Panc1 (cell line): Measurements from ENCODE around the gene PRSS3. TPM values are rescaled to one million over a fixed set of nuclear protein-coding genes. Genes with fewer than 3 reads are reported as not detected.
"Not testable (repeated sequence)": the region's sequence is repeated elsewhere in the genome, so short reads cannot be mapped to it uniquely, and the experiment has no call there.

ENCODE experiments used
- ATAC-seq: fragments of 200-7000 bp; cut with Tn5 transposase; 2 replicates; pipeline ENCODE4 v1.9.1; 2020; ENCODE audit warnings: mild to moderate bottlenecking, moderate library complexity
- BruUV-seq: library from RNA; stranded (reverse); fragments of 400-500 nt; replicated peaks from 2 replicates; lab custom pipeline; 2021; lab: Mats Ljungman, UMichigan
- CTCF ChIA-PET: fragments of 300-600 bp; sonication (Branson Sonifier 250); formaldehyde crosslinking; loops from one replicate; lab custom pipeline; 2022; ENCODE audit warnings: antibody characterized with exemption; lab: Charles Lee
- POLR2A ChIA-PET: fragments of 300-600 bp; sonication (Branson Sonifier 250); formaldehyde crosslinking; loops from one replicate; lab custom pipeline; 2022; ENCODE audit warnings: antibody characterized with exemption; lab: Charles Lee
- DNase-seq: peaks from one replicate; pipeline ENCODE4 v3.0.0-alpha.2; 2010; ENCODE audit warnings: low read depth, low spot score
- H3K27ac ChIP-seq: 2 replicates; pipeline ENCODE4 v1.5.1; 2011; ENCODE audit warnings: mild to moderate bottlenecking, low read length, inconsistent platforms
- H3K27me3 ChIP-seq: fragments of 200-500 bp; sonication (Bioruptor generic); 2 replicates; pipeline ENCODE4 v1.6.0; 2014; ENCODE audit warnings: low read length, inconsistent platforms; ENCODE audit not compliant: control insufficient read depth, insufficient read depth
- H3K36me3 ChIP-seq: fragments of 200-500 bp; sonication (Bioruptor generic); 2 replicates; pipeline ENCODE4 v1.5.1; 2014; ENCODE audit warnings: inconsistent platforms, mild to moderate bottlenecking, low read length, moderate library complexity; ENCODE audit not compliant: control insufficient read depth, insufficient read depth
- H3K4me1 ChIP-seq: 2 replicates; pipeline ENCODE4 v1.5.1; 2011; ENCODE audit warnings: inconsistent platforms, mild to moderate bottlenecking, low read length, moderate library complexity; ENCODE audit not compliant: control insufficient read depth, insufficient read depth
- H3K4me3 ChIP-seq, 2 experiments: 2 replicates each; pipeline ENCODE4 v1.5.1; 2011 to 2012; ENCODE audit warnings: low read depth in 2 of 2, low read length in 2 of 2, mild to moderate bottlenecking in 2 of 2, inconsistent platforms in 1 of 2, moderate library complexity in 1 of 2
- H3K9me3 ChIP-seq: fragments of 200-500 bp; sonication (Bioruptor generic); 2 replicates; pipeline ENCODE4 v1.5.1; 2014; ENCODE audit warnings: low read depth, mild to moderate bottlenecking, inconsistent platforms, low read length, moderate library complexity; ENCODE audit not compliant: control insufficient read depth, insufficient read depth
- POLR2AphosphoS5 ChIP-seq: IDR thresholded peaks from 2 replicates; pipeline ENCODE4 v1.6.1; 2012; ENCODE audit warnings: mild to moderate bottlenecking, low read depth, low read length, moderate library complexity
- SIN3A ChIP-seq: IDR thresholded peaks from 2 replicates; pipeline ENCODE4 v1.6.1; 2012; ENCODE audit warnings: low read depth, mild to moderate bottlenecking, low read length, moderate library complexity, borderline replicate concordance; ENCODE audit not compliant: insufficient read depth
- TCF7L2 ChIP-seq: IDR thresholded peaks from 2 replicates; pipeline ENCODE4 v1.6.1; 2011; ENCODE audit warnings: mild to moderate bottlenecking, low read depth, low read length, inconsistent platforms
- in situ Hi-C: cut with HindIII; loops from 2 replicates; pipeline ENCODE4 v1.10.0; 2016; ENCODE audit warnings: low sequenced_read_pairs, low pct_unique_long_range_greater_than_20kb
- intact Hi-C: fragments of 100-400 bp; cut with micrococcal nuclease; formaldehyde crosslinking; loops from one replicate; pipeline ENCODE4 v1.10.0; 2022; ENCODE audit not compliant: unreplicated experiment
- total RNA-seq: library from RNA; stranded (reverse); gene quantifications from one replicate; pipeline ENCODE4 v1.2.1, GENCODE V29; 2021; ENCODE audit not compliant: unreplicated experiment
- TF ChIP-seq, protein P1 (sequence below): fragments of 450-650 bp; IDR thresholded peaks from 2 replicates; pipeline ENCODE4 v1.5.1; 2017; ENCODE audit warnings: mild to moderate bottlenecking
- TF ChIP-seq, protein P2 (sequence below), 2 experiments: IDR thresholded peaks; 2 replicates each; pipeline ENCODE4 v1.6.1; 2011 to 2012; ENCODE audit warnings: low read depth in 2 of 2, control low read depth in 1 of 2, low read length in 1 of 2, mild to moderate bottlenecking in 1 of 2, moderate library complexity in 1 of 2; ENCODE audit not compliant: insufficient read depth in 1 of 2

PRSS3 gene
- total RNA-seq, 1 experiment from 2014 or later: 1.0 TPM

DNA sequence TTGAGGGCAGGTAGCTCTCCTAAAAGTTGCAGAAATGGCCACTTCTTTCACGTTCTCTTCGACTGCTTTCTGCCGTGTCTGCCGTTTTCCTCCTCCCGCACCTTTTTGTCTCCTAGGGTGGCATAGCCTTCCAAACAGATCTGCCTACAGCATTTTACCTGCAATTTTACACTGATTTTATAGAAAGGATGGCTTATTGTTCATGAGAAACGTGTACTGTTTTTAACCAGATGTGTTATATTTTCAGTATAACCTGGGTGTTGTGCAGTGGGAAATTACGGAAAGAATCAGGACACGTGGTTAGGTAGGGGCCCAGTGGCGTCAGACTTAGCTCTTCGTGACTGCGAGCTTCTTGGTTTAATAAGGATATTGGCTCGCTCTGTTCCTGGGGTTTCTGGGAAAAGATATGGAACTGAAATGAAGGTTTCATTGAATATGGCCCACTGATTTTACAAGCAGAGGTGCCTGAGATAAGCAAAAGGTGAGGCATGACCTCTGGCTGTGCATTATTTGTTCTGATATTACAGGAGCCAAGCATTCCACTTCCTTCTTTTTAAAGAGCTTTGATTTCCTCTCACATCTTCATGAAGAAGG is 43.7 kb upstream of the PRSS3 start:
- DNase-seq (no peak), ATAC-seq (no peak)
- no peak overlapping the region for H3K27ac ChIP-seq
- no peaks in the 10 kb centered on the region for H3K9me3 ChIP-seq
- 0 out of 2 replicates have a peak, but pooled peaks cover 3% of the 10 kb centered on the region for H3K4me1 ChIP-seq
- H3K27me3 ChIP-seq: peaks cover 23% of the 10 kb centered on the region
- no peaks in the 10 kb centered on the region for H3K36me3 ChIP-seq
- BruUV-seq: no TSS peak
- in situ Hi-C loops: no loop called here
- CTCF ChIA-PET: interaction anchor here (0.6 to 0.9 kb wide), 2 partner anchors 16 to 251 kb away, joined by 3 to 5 read pairs; no protein-coding TSS in a partner anchor
- POLR2A ChIA-PET: no interaction called here
- intact Hi-C loops: no loop called here
- TF ChIP-seq TCF7L2 (no peak), SIN3A (no peak)
- H3K4me3 ChIP-seq: no peak overlapping the region

DNA sequence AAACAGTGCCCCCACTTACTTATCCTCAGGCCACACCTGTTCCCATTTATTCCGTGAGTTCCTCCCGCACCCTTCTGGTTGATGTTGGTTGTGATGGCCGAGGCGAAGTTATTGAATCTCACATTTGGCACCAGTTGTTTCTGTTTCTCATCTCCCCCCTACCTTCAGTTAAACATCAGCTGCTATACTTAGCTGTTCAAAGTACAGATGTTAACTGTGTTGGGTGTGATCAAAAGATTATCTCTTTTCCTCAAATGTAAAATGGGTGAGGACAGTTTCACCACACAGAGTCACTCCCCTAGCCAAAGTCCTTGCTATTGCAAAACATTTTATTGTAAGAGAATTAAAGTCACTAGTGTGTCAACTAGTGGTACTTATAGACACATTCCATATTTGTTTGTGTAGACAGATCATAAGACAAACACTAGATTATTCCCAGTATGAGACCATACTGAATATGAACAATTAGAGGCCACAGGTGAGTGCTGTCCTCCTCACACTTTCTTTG is 43.2 kb upstream of the PRSS3 start:
- CTCF ChIA-PET: no interaction called here
- H3K27ac ChIP-seq: no peak overlapping the region
- H3K9me3 ChIP-seq: no peaks in the 10 kb centered on the region
- no peaks in the 10 kb centered on the region for H3K36me3 ChIP-seq
- H3K27me3 ChIP-seq: peaks cover 24% of the 10 kb centered on the region
- in situ Hi-C loops (no loop called here), intact Hi-C loops (no loop called here)
- TF ChIP-seq POLR2AphosphoS5 (no peak), TCF7L2 (no peak), SIN3A (no peak)
- TF ChIP-seq, protein P1, sequence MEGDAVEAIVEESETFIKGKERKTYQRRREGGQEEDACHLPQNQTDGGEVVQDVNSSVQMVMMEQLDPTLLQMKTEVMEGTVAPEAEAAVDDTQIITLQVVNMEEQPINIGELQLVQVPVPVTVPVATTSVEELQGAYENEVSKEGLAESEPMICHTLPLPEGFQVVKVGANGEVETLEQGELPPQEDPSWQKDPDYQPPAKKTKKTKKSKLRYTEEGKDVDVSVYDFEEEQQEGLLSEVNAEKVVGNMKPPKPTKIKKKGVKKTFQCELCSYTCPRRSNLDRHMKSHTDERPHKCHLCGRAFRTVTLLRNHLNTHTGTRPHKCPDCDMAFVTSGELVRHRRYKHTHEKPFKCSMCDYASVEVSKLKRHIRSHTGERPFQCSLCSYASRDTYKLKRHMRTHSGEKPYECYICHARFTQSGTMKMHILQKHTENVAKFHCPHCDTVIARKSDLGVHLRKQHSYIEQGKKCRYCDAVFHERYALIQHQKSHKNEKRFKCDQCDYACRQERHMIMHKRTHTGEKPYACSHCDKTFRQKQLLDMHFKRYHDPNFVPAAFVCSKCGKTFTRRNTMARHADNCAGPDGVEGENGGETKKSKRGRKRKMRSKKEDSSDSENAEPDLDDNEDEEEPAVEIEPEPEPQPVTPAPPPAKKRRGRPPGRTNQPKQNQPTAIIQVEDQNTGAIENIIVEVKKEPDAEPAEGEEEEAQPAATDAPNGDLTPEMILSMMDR: no peak
- TF ChIP-seq, protein P2, sequence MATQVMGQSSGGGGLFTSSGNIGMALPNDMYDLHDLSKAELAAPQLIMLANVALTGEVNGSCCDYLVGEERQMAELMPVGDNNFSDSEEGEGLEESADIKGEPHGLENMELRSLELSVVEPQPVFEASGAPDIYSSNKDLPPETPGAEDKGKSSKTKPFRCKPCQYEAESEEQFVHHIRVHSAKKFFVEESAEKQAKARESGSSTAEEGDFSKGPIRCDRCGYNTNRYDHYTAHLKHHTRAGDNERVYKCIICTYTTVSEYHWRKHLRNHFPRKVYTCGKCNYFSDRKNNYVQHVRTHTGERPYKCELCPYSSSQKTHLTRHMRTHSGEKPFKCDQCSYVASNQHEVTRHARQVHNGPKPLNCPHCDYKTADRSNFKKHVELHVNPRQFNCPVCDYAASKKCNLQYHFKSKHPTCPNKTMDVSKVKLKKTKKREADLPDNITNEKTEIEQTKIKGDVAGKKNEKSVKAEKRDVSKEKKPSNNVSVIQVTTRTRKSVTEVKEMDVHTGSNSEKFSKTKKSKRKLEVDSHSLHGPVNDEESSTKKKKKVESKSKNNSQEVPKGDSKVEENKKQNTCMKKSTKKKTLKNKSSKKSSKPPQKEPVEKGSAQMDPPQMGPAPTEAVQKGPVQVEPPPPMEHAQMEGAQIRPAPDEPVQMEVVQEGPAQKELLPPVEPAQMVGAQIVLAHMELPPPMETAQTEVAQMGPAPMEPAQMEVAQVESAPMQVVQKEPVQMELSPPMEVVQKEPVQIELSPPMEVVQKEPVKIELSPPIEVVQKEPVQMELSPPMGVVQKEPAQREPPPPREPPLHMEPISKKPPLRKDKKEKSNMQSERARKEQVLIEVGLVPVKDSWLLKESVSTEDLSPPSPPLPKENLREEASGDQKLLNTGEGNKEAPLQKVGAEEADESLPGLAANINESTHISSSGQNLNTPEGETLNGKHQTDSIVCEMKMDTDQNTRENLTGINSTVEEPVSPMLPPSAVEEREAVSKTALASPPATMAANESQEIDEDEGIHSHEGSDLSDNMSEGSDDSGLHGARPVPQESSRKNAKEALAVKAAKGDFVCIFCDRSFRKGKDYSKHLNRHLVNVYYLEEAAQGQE (IDR thresholded peaks at IDR 0.05; ENCODE audit: insufficient read depth in 1 of 2, low read depth in 2 of 2, low read length in 1 of 2): no peak
- POLR2A ChIA-PET: no interaction called here
- 0 out of 2 replicates have a peak, but pooled peaks cover 3% of the 10 kb centered on the region for H3K4me1 ChIP-seq
- DNase-seq: no peak
- H3K4me3 ChIP-seq: no peak overlapping the region
- no peak for ATAC-seq
- BruUV-seq: no TSS peak

DNA sequence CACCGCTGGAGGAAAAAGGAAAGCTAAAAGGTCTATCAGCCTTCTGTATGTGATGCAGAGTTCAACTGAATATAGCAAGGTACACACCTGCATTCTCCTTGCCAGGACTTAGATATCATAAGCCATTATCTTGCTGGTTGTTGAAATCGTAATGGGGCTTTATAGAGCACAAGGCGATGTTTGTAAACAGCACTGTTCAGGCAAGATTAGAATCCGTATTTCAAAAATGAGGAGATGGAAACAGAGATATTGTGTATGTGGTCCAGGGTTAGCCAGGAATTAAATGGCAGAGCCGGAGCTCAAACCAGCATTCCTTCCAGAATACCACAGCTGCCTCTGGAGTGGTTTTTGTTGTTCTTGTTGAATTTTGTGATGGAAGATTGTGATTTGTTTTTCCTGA is 42.6 kb upstream of the PRSS3 start:
- POLR2A ChIA-PET, BruUV-seq, DNase-seq, intact Hi-C loops, ATAC-seq, H3K4me1 ChIP-seq, in situ Hi-C loops, H3K9me3 ChIP-seq, H3K36me3 ChIP-seq, CTCF ChIA-PET, H3K4me3 ChIP-seq, H3K27ac ChIP-seq: not testable (repeated sequence)
- H3K27me3 ChIP-seq: peaks cover 26% of the 10 kb centered on the region

DNA sequence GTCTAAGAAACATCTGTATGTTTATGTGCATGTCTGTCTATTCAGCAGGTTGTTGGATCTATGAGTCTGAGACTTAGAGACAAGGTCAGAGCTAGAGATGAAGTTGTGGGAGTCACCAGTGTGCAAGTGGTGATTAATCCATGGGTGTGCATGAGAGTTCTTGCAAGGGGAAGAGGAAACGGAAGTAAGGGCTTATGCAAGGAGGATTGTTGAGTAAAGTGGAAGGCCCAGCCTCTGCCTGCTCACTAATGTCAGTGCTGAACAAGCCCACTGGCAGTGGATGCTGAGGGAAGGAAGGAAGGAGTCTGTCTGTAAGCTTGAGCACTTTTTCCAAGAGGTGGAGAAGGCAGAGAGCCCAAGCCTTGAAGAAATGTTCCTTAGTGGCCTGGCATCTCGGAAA is 35.7 kb upstream of the PRSS3 start:
- in situ Hi-C loops, H3K4me3 ChIP-seq, intact Hi-C loops, DNase-seq, H3K36me3 ChIP-seq, POLR2A ChIA-PET, ATAC-seq, H3K27me3 ChIP-seq, H3K27ac ChIP-seq, CTCF ChIA-PET, H3K4me1 ChIP-seq, BruUV-seq, H3K9me3 ChIP-seq: not testable (repeated sequence)
